ENCODE measurements around the gene PGM1.

The PGM1 gene

DNA sequence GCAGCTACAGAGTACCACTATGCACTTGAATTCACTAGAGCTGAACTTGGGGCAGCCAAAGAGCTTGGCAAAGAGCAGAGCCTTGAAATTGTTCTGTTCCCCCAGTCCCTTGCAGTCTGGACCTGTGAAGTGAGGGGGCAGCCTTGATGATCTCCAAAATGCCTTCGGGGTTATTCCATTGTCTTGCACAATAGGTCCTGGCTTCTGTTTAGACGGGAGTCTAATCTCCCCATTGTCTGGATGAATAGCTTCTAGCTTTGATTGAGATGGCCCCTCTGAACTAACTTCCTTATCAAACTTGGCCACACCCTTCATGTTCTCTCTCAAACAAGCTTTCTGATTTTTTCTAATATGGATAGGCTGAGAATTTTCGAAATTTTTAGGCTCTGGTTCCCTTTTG lies 72.6 kb downstream of the PGM1 start:
- DNase-seq (ENCODE audit: low spot score): no peak

DNA sequence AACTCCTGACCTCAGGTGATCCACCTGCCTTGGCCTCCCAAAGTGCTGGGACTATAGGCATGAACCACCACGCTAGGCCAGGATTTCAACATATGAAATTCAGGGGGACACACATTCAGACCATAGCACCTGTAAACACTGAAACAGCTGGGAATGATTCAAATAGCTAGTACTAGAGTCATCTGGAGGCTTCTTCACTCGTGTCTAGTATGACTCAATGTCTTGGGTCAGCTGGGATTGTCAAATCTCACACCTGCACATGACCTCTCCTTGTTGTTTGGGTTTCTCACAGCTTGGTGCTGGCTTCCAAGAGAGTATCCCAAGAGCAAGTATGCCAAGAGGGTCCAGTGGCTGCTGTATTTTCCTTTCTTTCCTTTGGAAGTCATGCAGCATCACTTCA lies 75.1 kb downstream of the PGM1 start:
- DNase-seq (ENCODE audit: low spot score): no peak

DNA sequence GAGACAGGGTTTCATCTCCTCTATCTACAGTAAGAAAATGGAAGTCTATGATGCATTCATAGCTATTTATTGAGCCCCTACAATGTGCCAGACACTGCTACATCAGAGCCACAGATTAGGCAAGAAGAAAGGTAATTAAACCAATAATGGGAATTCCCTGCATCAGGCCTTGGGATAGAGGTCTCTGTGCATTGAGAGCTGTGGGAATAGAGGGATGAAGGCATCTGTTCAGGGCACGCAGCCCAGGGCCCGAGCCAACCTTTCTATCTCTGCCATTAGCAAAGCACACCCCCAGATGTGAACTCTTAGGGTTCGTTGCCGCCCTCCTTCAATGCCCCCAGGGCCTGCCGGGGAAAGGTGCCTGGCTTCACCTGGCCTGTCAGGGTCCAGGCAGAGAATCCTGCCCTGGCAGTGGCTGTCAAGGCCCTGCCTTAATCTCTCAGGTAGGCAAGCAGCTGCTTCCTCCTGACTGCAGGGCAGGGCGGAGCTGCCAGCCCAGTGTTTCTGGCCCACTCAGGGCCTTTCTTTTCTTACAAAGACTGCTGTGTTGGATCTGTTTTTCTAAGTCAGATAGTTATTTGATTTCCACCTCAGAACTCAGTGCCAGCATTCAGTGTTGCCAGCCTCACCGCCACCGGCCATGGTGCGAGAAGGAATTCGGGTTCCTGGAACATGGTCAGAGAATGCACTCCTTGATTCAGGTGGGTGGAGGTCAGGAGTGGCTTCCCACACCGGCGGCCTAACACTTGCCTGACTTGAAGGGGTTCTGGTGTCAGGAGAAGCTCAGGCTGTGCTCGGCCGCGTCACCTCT lies 76.1 kb downstream of the PGM1 start:
- DNase-seq (ENCODE audit: low spot score): no peak

DNA sequence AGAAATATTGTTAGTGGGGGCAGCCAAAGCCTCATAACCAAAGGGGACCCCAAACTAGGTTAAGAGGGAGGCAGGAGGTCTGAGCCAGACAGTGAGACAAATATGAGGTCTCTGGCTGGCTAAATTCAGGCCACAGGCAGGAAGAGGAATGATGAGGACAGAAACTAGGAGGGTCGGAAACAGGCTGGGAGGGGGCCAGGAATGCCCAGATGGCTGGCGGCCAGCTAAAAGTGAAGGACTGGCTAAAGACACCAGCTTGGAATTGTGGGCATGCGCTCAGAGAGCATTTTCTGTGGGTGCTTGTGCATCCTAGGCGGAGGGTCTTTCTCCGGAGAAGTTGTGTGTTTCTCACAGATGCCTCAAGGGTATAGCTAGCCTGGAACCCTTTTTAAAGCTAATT lies 77.0 kb downstream of the PGM1 start:
- no peak for DNase-seq (ENCODE audit: low spot score)

DNA sequence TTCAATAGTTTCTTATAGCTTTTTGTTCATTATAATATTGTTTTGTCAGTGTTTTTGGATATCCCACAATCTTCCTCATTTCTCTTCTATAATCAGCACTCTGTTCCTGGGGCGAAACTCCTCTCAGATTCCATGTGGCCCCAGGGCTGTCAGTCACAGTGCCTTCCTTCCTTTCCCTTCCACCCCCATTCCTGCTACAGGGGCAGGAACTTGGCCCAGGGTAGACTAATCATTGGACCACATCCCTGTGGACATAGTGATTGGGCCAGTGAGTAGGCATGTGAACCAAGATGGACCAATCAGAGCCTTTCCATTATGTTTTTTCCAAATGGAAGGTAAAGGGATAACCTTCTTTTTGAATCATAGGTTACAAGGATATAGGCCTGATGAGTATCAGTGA lies 78.3 kb downstream of the PGM1 start:
- no peak for DNase-seq (ENCODE audit: low spot score)

DNA sequence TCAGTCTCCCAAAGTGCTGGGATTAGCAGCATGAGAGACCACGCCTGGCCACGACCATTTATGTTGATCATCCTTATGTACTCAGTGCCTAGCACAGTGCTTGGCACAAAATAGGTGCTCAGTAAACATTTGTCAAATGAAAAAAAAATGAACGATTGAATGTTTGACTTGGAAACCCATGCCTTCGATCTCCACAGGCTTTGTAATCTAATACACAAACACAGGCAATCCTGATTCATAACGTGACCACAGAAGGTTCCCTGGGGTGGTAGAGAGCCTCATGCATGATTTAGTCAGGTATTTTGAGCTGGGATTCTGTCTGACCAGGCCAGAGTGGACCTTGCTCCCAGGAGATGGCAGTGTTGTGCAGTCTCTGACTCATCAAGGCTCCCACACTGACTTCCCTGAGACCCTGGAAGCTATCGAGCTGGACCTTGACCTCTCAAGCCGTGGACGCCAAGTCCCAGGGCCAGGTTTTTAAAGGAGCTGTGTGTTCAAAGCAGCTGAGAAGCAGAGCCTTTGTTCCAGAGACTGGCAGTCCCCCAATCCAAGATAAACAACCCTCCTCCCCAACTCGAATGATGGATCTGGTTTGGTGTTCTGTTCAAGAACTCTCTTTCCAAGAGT lies 81.1 kb downstream of the PGM1 start:
- DNase-seq (ENCODE audit: low spot score): peak; percentile 9

DNA sequence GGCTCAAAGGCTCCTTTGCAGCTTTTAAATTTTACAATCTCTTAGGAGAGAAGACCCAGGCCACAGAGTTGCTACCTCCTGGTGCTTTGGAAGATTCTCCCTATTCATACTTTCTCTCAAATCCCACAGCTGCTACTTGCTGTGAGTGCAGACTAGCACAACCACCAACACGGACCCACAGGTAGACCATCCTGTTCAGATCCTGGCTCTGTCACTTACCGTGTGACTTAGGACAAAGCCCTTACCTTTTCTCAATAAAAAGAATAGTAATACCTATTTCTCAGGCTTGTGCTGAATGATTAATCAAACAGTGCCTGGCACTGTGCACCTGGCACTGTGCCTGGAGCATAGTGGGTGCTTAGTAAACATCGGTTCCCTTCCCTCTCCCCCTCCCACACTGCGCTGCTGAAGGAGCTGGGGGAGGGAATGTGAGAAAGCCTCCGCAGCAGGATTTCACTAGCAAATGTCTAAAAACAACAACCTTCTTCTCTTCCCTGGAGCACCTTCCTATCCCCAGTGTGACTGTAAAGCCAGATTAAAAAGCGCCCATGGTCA lies 81.7 kb downstream of the PGM1 start:
- DNase-seq (ENCODE audit: low spot score): no peak

DNA sequence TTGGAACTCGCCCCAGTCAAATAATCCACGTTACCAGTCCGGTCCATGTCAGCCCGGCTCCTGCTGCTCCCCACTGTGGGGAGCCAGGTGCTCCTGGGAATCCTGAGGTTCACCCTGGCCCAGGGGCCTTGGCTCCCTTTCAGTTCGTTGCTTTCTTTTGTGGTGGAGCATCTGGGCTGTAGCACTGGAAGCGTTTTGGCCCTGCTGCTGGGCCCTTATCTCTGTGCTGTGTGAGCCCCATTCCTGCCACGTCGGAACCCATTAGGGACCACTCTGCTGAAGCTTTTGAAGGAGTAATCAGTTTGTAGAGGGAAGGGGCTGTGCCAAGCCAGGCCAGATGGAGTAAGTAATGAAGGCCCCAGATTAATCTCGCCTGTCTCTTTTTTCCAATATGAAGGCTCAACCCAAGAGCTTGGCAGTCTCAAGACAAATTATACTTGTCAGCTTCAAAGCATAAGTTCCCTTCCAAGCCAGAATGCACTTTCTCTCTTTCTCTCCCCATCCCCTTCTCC lies 82.3 kb downstream of the PGM1 start:
- DNase-seq (ENCODE audit: low spot score): no peak

DNA sequence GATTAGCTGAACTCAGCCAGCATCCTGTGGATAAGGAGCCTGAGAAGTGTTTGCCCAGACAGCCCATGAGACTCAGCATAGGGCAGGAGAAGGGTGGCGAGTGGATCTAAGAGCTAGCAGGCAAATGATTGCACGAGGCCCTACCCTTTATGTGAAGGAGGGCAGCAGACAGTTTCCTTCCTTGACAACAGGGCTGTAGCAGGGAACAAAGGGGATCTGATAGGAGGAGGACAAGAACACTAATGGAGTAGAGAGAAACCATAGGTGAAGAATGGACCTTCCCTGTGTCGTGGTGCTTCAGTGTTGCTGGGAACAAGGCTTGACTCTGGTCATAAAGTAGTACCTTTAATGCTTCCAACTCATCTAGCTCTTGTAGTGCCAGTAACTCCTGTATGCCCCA lies 84.3 kb downstream of the PGM1 start:
- DNase-seq (ENCODE audit: low spot score): no peak

DNA sequence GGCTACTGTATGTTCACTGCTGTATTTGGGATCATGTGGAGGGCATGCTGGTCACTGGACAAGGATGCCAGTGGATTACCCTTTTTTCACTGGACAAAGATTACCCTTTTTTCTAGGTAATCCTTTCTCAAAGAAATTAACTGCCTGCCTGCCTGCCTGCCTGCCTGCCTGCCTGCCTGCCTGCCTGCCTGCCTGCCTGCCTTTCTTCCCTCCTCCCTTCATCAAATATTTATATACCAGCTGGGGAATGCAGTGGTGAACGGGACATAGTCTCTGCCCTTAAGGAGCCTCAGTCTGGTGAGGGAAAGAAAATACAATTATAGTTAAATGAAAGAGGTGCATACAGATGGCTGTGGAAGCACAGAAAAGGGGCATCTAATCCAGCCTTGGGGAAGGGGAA lies 85.0 kb downstream of the PGM1 start:
- DNase-seq (ENCODE audit: low spot score): no peak

DNA sequence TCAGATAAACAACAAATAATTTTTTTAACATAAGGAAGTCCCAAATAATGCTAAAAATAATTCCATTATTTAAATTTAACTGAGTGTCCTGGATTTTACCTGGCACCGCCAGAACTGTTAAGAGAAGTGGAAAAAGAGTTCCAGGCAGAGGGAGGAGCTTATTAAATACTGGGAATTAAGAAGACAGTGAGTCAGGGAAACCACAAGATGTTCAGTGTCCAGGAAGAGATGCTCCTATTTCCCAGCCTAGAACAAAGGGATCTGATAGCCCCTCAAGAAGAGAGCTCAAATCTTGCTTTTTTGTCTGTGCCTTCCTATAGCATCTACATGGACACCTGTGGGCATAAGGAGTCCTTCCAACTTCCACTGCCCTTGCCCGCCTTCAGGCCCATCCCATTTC lies 85.9 kb downstream of the PGM1 start:
- no peak for DNase-seq (ENCODE audit: low spot score)

DNA sequence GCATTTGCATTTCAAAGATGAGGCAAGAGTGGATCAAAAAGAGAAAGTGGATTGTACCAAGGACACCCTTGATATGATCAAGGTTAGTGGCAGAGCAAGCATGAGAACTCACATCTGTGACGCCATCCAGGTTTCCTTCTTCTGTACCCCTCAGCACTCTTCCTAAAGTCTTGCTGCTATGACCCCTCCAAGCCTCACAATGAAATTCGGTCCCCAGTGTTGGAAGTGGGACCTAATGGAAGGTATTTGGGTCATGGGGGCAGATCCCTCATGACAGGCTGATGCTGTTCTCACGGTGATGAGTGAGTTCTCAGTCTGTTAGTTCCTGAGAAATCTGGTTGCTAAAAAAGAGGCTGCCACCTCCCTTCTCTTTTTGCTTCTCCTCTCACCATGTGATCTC lies 86.4 kb downstream of the PGM1 start:
- DNase-seq (ENCODE audit: low spot score): no peak

DNA sequence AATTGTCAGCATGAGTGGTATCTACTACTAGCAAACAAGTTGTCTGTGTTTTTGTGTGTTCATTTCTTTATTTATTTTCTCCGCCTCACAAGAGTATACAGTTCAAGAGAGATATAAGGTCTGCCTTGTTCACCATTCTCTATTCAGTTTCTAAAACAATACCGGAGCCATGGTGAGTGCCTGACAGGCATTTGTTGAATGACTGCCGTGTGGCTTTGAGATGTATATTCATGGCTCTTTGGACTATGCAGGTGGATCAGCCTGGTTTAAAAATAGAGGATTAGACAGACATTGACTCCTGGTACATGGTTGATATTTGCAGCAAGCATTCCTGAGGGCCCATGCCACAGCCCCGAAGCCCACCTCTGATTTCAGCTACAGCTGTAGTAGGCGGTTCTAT lies 89.7 kb downstream of the PGM1 start:
- DNase-seq (ENCODE audit: low spot score): no peak

DNA sequence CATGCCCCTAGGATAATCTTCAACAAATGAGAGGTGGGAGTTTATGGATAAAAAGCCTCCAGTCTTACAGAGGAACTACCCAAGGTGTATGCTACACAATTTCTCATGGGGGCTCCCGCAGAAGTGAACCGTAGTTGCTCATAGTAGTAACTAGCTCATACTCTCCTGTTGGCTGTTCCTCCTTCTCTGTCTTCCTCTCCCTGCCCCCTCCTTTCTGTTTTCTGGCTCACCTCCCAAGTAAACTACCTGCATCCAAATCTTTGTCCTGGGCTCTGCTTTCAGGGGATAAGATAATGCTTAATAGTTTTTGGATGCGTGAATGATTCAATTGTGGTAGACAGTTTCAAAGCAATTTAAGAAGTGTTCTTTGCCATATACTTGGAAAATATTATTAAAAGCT lies 90.5 kb downstream of the PGM1 start:
- no peak for DNase-seq (ENCODE audit: low spot score)

DNA sequence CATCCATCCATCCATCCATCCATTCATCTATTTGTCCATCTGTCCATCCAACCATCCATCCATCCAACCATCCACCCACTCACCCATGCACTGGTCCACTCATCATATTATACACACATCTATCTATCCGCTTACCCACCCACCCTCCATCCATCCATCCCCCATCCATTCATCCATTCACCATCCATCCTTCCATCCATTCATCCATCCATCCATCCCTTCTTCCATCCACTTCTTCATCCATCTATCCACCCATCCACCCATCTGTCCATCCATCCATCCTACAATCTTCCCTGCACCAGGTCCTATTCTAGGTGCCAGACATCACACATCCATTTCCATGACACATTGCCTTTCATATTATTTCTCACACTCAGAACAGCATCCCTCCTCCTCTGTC lies 93.5 kb downstream of the PGM1 start:
- no peak for DNase-seq (ENCODE audit: low spot score)

DNA sequence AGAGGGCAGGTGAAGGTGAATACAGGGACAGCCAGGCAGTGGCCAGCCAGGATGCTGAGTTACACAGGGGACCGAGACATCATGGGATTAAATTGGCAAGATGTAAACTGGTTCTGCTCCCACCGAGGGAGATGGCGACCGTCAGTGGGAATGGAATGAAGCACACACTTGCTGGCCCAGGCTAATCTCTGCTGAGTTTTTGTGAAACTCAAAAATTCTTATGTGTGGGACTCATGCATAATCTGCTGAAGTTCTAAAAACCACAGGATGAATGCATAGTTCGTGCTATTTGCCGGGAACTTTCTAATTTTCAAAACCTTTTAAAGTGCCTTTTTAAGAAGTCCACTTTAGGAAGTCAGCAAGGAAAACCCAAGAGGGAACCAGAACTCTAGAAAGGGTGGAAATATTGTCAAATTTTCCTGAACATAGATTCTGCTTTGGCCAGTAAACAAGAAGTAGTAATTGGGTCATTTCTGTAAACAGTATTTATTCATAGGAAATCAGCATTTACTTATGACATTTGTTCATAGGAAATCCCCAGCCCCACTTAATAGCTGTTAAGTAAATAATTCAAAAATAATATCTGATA lies 95.2 kb downstream of the PGM1 start:
- no peak for DNase-seq (ENCODE audit: low spot score)

DNA sequence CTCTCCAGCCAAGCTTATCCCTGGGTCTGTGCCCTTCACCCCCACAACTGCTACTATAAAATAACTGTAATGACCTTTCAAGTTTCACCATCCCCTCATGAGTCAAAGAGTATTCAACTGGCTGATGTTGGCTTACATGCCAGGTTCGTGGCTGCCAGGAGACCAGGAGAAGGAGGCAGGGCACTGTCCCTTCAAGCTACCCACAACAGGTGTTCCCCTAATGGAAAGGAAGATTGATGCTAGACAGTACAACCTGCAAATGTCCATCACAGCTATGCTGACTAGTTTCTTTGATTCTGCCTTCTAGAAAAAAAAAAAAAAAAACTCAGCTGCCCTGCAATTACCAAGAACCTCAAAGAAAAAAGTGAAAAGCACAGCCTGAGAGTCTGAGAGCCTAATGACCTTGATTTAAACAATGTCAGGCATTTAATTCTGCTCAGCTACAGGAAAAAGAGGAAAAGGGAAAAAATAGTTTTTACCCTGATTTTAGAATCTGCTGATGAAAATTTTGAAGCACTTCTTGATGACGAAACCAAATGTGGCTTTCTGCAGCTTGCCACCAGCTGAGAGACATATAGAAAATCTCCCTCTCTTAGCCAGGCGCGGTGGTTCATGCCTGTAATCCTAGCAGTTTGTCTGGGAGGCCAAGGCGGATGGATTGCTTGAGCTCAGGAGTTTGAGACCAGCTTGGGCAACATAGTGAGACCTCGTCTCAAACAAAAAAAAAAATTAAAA lies 97.9 kb downstream of the PGM1 start:
- DNase-seq (ENCODE audit: low spot score): no peak

DNA sequence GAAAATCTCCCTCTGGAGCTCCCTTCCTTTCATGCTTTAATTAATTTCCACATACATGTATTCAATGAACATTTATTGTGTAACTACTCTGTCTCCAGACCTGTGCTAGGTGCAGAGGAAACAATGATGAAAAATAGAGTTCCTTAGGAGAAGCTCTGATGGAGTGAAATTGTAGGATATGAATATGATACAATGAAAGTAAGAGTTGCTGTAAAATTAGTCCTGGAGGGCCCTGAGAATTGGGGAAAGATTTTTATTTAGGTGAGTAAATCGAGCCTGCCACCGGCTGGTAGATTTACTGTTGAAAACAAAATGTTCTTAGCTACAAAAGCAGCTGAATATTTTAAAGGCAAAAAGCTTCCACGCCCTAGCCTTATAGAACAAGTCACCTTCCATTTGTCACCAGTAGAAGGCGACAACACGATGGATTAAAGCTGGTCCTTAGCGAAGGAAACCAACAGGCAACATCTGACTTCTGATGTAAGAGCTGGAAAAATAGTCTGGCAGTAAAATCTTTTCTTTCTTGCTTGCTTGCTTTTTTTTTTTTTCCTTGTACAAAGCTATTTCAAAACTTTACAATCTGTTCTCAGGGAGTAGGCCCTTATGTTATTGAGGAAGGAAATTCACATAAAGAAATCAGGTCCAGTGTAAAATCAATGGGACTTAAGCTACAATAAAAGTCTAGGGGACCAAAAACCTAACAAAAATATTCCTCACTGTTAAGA lies 98.7 kb downstream of the PGM1 start:
- peak; percentile 53 for DNase-seq (ENCODE audit: low spot score)

DNA sequence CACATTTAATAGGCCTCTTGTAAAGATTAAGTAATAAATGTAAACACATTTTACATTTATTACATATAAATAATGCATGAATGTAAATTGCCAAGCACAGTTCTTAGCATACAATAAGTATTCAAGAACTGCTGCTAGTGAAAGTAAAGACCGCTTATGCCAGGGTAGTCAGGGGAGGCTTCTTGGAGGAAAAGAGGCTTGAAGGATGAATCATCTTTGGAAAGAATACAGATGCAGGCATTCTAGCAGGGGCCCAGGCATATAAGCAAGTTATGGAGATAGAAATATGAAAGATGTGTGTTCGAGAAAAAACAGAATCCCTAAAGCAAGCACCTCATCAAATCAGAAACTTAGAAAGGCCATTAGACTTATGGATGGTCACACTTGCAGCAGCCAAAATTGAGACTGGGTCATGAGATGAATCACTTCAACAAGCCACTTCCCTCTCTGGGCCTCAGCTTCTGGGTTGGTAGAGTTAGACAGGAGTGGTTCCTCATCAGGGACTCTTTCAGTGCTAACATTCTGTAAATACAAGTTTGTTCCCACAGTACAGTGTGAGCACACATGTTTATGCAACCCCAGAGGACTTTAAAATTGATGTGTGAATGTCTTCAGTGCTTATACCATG lies 100.8 kb downstream of the PGM1 start:
- no peak for DNase-seq (ENCODE audit: low spot score)

DNA sequence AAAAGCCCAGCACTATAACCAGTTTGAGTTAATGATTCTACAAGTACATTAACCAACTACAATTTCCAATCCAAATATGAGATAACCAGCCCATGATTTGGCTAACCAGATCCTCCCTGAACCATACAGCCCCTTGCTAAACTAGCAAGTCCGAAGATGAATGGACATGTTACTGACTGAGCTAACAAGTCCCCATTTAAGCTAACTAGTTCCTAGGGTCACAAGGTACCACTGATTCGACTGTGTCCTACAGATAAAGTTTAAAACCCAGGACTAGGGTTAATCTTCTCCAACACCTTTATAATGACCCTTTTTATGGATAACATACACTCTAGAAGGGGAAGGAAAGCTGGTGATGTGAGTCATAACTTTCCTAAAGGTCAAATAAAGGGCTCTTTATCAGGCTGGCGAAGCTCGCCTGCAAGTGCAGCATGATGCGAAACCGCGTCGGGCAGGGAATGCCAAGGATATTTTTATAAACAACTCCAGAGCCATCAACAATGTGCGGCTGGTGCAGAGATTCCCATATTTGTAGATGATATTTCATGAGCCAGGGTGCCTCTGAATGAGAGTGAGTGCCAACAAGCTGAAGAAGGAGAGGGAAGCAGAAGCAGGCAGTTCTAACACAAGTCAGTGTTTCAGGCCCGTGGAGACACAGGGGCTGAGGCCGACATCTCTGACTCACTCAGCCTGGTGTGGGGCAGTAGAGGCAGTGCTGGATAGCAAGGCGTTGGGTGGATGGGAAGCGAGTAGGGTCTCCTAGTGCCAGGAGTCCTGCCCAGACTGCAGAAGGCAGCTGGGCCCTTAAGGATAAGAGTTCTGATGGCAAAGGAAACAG lies 105.0 kb downstream of the PGM1 start:
- DNase-seq (ENCODE audit: low spot score): no peak
